NB4 (cell line): ENCODE measurements around the gene HDAC9.

Source experiments
- POLR2A ChIP-seq: IDR thresholded peaks from 2 replicates; pipeline ENCODE4 v1.6.1; 2011; ENCODE audit warnings: mild to moderate bottlenecking; ENCODE audit not compliant: insufficient read length; ENCODE audit errors: extremely low read depth
- TF ChIP-seq, protein P1 (sequence below): IDR thresholded peaks from one replicate; pipeline ENCODE4 v1.5.1; 2012; ENCODE audit warnings: low read depth, low read length
- TF ChIP-seq, protein P2 (sequence below): IDR thresholded peaks from 2 replicates; pipeline ENCODE4 v1.6.1; 2011; ENCODE audit warnings: low read depth, low read length

DNA sequence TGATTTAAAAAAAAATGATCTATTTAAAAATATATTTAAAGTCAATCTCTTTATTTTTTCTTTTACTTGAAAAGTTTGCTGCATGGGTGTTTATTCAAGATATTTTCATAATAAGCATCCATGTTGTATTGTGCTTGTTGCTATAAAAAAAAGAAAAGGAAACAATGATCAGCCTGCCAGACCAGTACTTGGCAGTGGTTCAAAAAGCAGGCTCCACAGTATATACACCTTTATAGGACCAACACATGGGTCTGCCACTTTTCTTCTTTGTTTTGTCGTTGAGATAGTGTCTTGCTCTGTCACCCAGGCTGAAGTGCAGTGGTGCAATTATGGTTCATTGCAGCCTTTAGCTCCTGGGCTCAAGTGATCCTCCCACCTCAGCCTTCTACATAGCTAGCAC lies 393.9 kb downstream of the HDAC9 start:
- no peak for TF ChIP-seq POLR2A
- TF ChIP-seq, protein P1, sequence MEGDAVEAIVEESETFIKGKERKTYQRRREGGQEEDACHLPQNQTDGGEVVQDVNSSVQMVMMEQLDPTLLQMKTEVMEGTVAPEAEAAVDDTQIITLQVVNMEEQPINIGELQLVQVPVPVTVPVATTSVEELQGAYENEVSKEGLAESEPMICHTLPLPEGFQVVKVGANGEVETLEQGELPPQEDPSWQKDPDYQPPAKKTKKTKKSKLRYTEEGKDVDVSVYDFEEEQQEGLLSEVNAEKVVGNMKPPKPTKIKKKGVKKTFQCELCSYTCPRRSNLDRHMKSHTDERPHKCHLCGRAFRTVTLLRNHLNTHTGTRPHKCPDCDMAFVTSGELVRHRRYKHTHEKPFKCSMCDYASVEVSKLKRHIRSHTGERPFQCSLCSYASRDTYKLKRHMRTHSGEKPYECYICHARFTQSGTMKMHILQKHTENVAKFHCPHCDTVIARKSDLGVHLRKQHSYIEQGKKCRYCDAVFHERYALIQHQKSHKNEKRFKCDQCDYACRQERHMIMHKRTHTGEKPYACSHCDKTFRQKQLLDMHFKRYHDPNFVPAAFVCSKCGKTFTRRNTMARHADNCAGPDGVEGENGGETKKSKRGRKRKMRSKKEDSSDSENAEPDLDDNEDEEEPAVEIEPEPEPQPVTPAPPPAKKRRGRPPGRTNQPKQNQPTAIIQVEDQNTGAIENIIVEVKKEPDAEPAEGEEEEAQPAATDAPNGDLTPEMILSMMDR = no peak
- TF ChIP-seq, protein P2, sequence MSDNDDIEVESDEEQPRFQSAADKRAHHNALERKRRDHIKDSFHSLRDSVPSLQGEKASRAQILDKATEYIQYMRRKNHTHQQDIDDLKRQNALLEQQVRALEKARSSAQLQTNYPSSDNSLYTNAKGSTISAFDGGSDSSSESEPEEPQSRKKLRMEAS = no peak
